ENCODE data around the gene NXN. TPM values are rescaled to one million over a fixed set of nuclear protein-coding genes. Genes with fewer than 3 reads are reported as not detected.
"Not testable (repeated sequence)": the region's sequence is repeated elsewhere in the genome, so short reads cannot be mapped to it uniquely, and the experiment has no call there.

The NXN gene
- total and polyA plus RNA-seq, 2 experiments from 2014 or later: 8.0 to 41.9 TPM

DNA sequence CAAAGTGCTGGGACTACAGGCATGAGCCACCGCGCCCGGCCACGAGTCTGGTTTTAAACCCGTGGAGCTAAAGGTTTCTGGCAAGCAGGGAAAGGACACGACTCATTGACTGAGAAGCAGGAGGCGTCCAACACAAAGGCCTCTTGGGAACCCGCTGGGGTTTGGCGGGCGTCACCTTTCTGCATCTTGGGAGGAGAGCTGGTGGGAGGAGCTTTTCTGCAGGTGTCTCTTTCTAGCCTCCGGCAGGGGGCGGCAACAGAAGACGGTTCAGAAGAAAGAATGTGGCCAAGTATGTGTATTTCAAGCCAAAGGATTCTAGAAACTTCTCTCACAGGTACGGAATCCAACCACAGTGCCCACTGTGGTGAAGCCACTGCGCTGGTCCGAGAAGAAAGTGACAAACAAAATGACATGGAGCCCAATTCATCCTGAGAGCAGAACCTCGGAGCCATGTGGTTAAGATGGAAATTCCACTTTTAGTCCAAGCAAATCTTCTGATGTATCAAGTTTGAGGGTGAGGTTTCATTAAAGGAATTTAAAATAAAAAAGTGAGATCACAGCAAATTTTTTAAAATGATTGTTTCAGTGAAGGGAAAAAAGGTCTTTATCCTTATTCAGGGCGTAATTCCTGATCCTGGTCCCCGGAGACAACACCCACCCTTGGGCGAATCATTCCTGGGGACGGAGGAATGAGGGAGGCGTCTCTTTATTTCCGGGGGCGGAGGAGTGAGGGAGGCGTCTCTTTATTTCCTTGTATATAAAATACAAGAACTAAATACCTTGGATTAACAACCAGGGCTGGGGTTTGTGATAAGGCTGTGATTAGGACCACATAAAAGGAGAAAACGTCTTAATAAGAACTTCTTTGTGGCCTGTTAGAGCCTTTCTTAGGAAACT, 99.8 kb downstream of the NXN start:
- peaks cover 58% of the 10 kb centered on the region for H3K79me2 ChIP-seq (ENCODE audit: insufficient read depth)
- no peak overlapping the region for H2AFZ ChIP-seq
- no peak overlapping the region for H3K4me3 ChIP-seq
- no peaks in the 10 kb centered on the region for H4K20me1 ChIP-seq (ENCODE audit: insufficient read depth)
- H3K4me1 ChIP-seq (ENCODE audit: insufficient read depth): peaks cover 20% of the 10 kb centered on the region
- no peak overlapping the region for H3K4me2 ChIP-seq (ENCODE audit: unreplicated experiment)
- no peak for TF ChIP-seq EZH2 (IDR thresholded peaks at IDR 0.05; ENCODE audit: insufficient read depth, poor library complexity, severe bottlenecking)
- no peak for TF ChIP-seq EZH2phosphoT487 (IDR thresholded peaks at IDR 0.05; ENCODE audit: insufficient read depth, low read depth)
- H3K27me3 ChIP-seq (replicated peaks; ENCODE audit: insufficient read depth): no peaks in the 10 kb centered on the region
- in situ Hi-C loops (cut with MboI): no loop called here
- H3K9me3 ChIP-seq (ENCODE audit: low read depth): no peaks in the 10 kb centered on the region
- H3K36me3 ChIP-seq (ENCODE audit: low read depth): no peaks in the 10 kb centered on the region
- peak overlapping the region; percentile 15 for H3K27ac ChIP-seq
- no peak overlapping the region for H3K9ac ChIP-seq
- H3F3A ChIP-seq (ENCODE audit: insufficient read depth): 0 out of 2 replicates have a peak, but pooled peaks cover 10% of the 10 kb centered on the region
- 59 to 69% methylated on average over 26 of the region's 26 CpGs for WGBS, 2 experiments (ENCODE audit: low coverage in 1 of 2, low lambda C conversion rate in 2 of 2, missing lambda C conversion rate in 2 of 2)
- peak; percentile 55 for DNase-seq
- no peaks in the 10 kb centered on the region for H3K9me2 ChIP-seq (ENCODE audit: insufficient read depth)

DNA sequence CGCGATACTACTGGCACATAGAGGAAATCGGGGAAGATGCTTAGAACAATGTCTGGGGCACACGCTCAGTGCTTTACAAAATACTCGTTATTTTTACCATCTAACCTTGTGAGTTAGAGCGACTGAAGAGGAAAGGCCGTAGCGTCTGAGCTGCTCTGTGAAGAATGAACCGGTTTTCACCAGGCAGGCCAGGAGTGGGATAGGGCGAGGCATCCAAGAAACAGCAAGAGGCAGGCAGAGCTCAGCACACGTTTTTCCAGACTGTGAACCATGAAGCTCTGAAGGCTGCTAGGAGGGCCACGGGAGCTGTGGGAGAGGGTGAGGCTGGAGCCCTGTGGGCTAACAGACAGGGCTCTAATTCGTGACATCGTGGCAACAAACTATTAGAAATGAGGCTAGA, 101.9 kb downstream of the NXN start:
- in situ Hi-C loops (cut with MboI): no loop called here
- Histone ChIP-seq H3K79me2 (ENCODE audit: insufficient read depth) (peaks cover 71% of the 10 kb centered on the region), H2AFZ (no peak overlapping the region), H3K36me3 (ENCODE audit: low read depth) (no peaks in the 10 kb centered on the region), H3K27me3 (replicated peaks; ENCODE audit: insufficient read depth) (no peaks in the 10 kb centered on the region), H3K4me2 (ENCODE audit: unreplicated experiment) (no peak overlapping the region), H3K9me3 (ENCODE audit: low read depth) (no peaks in the 10 kb centered on the region), H4K20me1 (ENCODE audit: insufficient read depth) (no peaks in the 10 kb centered on the region), H3K4me1 (ENCODE audit: insufficient read depth) (peaks cover 10% of the 10 kb centered on the region; the same call in 1 of the 2 replicates), H3K9ac (no peak overlapping the region), H3K9me2 (ENCODE audit: insufficient read depth) (no peaks in the 10 kb centered on the region), H3K27ac (no peak overlapping the region), H3F3A (ENCODE audit: insufficient read depth) (0 out of 2 replicates have a peak, but pooled peaks cover 10% of the 10 kb centered on the region), H3K4me3 (no peak overlapping the region)
- TF ChIP-seq EZH2 (IDR thresholded peaks at IDR 0.05; ENCODE audit: insufficient read depth, poor library complexity, severe bottlenecking) (no peak), EZH2phosphoT487 (IDR thresholded peaks at IDR 0.05; ENCODE audit: insufficient read depth, low read depth) (no peak)
- DNase-seq: no peak
- WGBS, 2 experiments (ENCODE audit: low coverage in 1 of 2, low lambda C conversion rate in 2 of 2, missing lambda C conversion rate in 2 of 2): 87 to 89% methylated on average over 14 of the region's 14 CpGs

DNA sequence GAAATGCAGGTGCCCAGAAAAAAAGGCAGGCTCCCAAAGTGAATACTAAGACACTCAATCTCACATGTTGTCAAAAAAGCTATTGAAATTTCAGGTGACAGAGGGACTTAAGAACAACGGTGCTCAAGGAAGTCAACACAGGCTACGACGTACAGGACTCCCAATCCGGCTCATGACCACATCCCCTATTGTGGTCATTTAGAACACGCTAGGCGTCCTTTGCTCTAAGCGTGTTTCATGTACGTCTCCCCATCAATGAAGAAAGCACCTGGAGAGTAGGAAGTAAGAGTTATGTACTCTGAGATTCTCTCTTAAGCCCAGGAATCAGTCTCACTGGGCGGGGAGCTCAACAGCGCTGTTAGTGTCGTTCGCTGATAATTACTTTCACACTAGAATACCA, 103.3 kb downstream of the NXN start:
- in situ Hi-C loops (cut with MboI): no loop called here
- 93 to 94% methylated on average over 12 of the region's 12 CpGs for WGBS, 2 experiments (ENCODE audit: low coverage in 1 of 2, low lambda C conversion rate in 2 of 2, missing lambda C conversion rate in 2 of 2)
- Histone ChIP-seq H4K20me1 (ENCODE audit: insufficient read depth) (no peaks in the 10 kb centered on the region), H3K4me1 (ENCODE audit: insufficient read depth) (peaks cover 10% of the 10 kb centered on the region; the same call in 1 of the 2 replicates), H2AFZ (no peak overlapping the region), H3K9me3 (ENCODE audit: low read depth) (no peaks in the 10 kb centered on the region), H3K27ac (no peak overlapping the region), H3K79me2 (ENCODE audit: insufficient read depth) (peaks cover 75% of the 10 kb centered on the region), H3K36me3 (ENCODE audit: low read depth) (no peaks in the 10 kb centered on the region), H3K4me3 (no peak overlapping the region), H3K9ac (no peak overlapping the region), H3K27me3 (replicated peaks; ENCODE audit: insufficient read depth) (no peaks in the 10 kb centered on the region), H3K9me2 (ENCODE audit: insufficient read depth) (no peaks in the 10 kb centered on the region), H3K4me2 (ENCODE audit: unreplicated experiment) (no peak overlapping the region), H3F3A (ENCODE audit: insufficient read depth) (0 out of 2 replicates have a peak, but pooled peaks cover 10% of the 10 kb centered on the region)
- no peak for DNase-seq
- TF ChIP-seq EZH2 (IDR thresholded peaks at IDR 0.05; ENCODE audit: insufficient read depth, poor library complexity, severe bottlenecking) (no peak), EZH2phosphoT487 (IDR thresholded peaks at IDR 0.05; ENCODE audit: insufficient read depth, low read depth) (no peak)

DNA sequence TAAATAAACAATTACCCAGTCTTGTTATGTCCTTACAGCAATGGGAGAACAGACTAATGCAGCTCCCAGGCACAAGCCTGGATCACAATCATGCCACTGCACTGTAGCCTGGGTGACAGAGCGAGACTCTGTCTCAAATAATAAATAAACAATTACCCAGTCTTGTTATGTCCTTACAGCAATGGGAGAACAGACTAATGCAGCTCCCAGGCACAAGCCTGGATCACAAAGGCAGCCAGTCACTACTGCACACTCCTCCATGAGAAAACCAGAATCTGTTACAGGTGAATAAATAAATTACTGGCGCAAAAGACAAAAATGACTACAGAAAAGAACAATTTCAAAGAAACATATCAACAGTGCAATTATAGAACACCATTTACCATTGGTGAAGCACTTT, 105.0 kb downstream of the NXN start:
- H3K9ac ChIP-seq; H3K27ac ChIP-seq; H3K4me3 ChIP-seq; H4K20me1 ChIP-seq (ENCODE audit: insufficient read depth); DNase-seq; in situ Hi-C loops (cut with MboI); H3K9me3 ChIP-seq (ENCODE audit: low read depth); H3K36me3 ChIP-seq (ENCODE audit: low read depth); H3K9me2 ChIP-seq (ENCODE audit: insufficient read depth); H3K27me3 ChIP-seq (replicated peaks; ENCODE audit: insufficient read depth); H3K4me2 ChIP-seq (ENCODE audit: unreplicated experiment); H2AFZ ChIP-seq: not testable (repeated sequence)
- Histone ChIP-seq H3K4me1 (ENCODE audit: insufficient read depth) (peaks cover 13% of the 10 kb centered on the region), H3K79me2 (ENCODE audit: insufficient read depth) (peaks cover 63% of the 10 kb centered on the region), H3F3A (ENCODE audit: insufficient read depth) (peaks cover 13% of the 10 kb centered on the region)
- WGBS, 2 experiments (ENCODE audit: low coverage in 1 of 2, low lambda C conversion rate in 2 of 2, missing lambda C conversion rate in 2 of 2): 98 to 100% methylated on average over 2 of the region's 2 CpGs

Measured in GM23248 (cell line).